SK-N-SH (cell line): ENCODE results near the gene TOP3A. TPM values are rescaled to one million over a fixed set of nuclear protein-coding genes. Genes with fewer than 3 reads are reported as not detected.

ENCODE experiments used
- CTCF ChIA-PET: fragments of 300-600, 350-600 bp; formaldehyde crosslinking; extraction: SDS; loops from one replicate; lab custom pipeline; 2021; lab: Yijun Ruan, JAX
- POLR2A ChIA-PET: fragments of 350-600 bp; sonication (Branson Sonifier 250); formaldehyde crosslinking; extraction: SDS; loops from one replicate; lab custom pipeline; 2020; ENCODE audit warnings: antibody characterized with exemption, inconsistent platforms; lab: Yijun Ruan, JAX
- DNase-seq: peaks from one replicate; pipeline ENCODE4 v3.0.0; 2012
- H2AFZ ChIP-seq: fragments of 200-600 bp; sonication (generic); 2 replicates; pipeline ENCODE4 v1.8.1; 2016; ENCODE audit warnings: antibody characterized with exemption, mild to moderate bottlenecking, low read depth
- H3F3A ChIP-seq: fragments of 200-600 bp; sonication (generic); replicated peaks from 2 replicates; pipeline ENCODE3; 2016; ENCODE audit warnings: antibody characterized with exemption, mild to moderate bottlenecking; ENCODE audit not compliant: insufficient read depth
- H3K27ac ChIP-seq, 2 experiments: fragments of 200-500 bp in 1 of 2; fragments of 200-600 bp in 1 of 2; sonication (Bioruptor generic) in 1 of 2; sonication (generic), shearing (Covaris generic) in 1 of 2; 2 replicates each; pipeline versions ENCODE4 v1.5.1 to v1.6.1; 2014 to 2016; ENCODE audit warnings: low read depth in 2 of 2, inconsistent platforms in 1 of 2, low read length in 1 of 2, mild to moderate bottlenecking in 1 of 2, mixed read lengths in 1 of 2
- H3K27me3 ChIP-seq: fragments of 200-600 bp; sonication (generic), shearing (Covaris generic); 2 replicates; pipeline ENCODE4 v1.6.1; 2016; ENCODE audit warnings: mixed run types; ENCODE audit not compliant: insufficient read depth
- H3K36me3 ChIP-seq, 2 experiments: fragments of 200-500 bp in 1 of 2; fragments of 200-600 bp in 1 of 2; sonication (Bioruptor generic) in 1 of 2; sonication (generic) in 1 of 2; replicated peaks in 1 of 2; 2 replicates each; pipeline versions ENCODE3 to v1.5.1; 2014 to 2016; ENCODE audit warnings: low read length in 1 of 2, mild to moderate bottlenecking in 1 of 2; ENCODE audit not compliant: insufficient read depth in 2 of 2, control insufficient read depth in 1 of 2
- H3K4me1 ChIP-seq, 2 experiments: fragments of 200-500 bp in 1 of 2; fragments of 200-600 bp in 1 of 2; sonication (Bioruptor generic) in 1 of 2; sonication (generic), shearing (Covaris generic) in 1 of 2; 2 replicates each; pipeline versions ENCODE4 v1.5.1 to v1.6.1; 2014 to 2016; ENCODE audit warnings: low read depth in 1 of 2, low read length in 1 of 2, mixed run types in 1 of 2; ENCODE audit not compliant: insufficient read depth in 2 of 2, control insufficient read depth in 1 of 2
- H3K4me2 ChIP-seq: fragments of 200-600 bp; sonication (generic), shearing (Covaris generic); 2 replicates; pipeline ENCODE4 v1.6.1; 2017; ENCODE audit warnings: mixed run types
- H3K4me3 ChIP-seq, 2 experiments: fragments of 200-500 bp in 1 of 2; fragments of 200-600 bp in 1 of 2; sonication (Bioruptor generic) in 1 of 2; sonication (generic), shearing (Covaris generic) in 1 of 2; 2 replicates each; pipeline versions ENCODE4 v1.5.1 to v1.8.1; 2014 to 2016; ENCODE audit warnings: low read depth in 2 of 2, inconsistent platforms in 1 of 2, low read length in 1 of 2, mild to moderate bottlenecking in 1 of 2, mixed read lengths in 1 of 2, moderate library complexity in 1 of 2
- H3K79me2 ChIP-seq: fragments of 200-600 bp; sonication (generic); 2 replicates; pipeline ENCODE4 v1.8.1; 2017; ENCODE audit warnings: mild to moderate bottlenecking; ENCODE audit not compliant: insufficient read depth
- H3K9ac ChIP-seq: fragments of 200-600 bp; sonication (generic); 2 replicates; pipeline ENCODE4 v1.6.1; 2017; ENCODE audit warnings: mixed run types
- H3K9me2 ChIP-seq: fragments of 200-600 bp; sonication (generic); 2 replicates; pipeline ENCODE4 v1.6.1; 2017; ENCODE audit warnings: mixed run types
- H3K9me3 ChIP-seq: fragments of 200-600 bp; sonication (generic); 2 replicates; pipeline ENCODE4 v1.6.1; 2017; ENCODE audit warnings: mixed run types, mild to moderate bottlenecking, moderate library complexity
- H4K20me1 ChIP-seq: fragments of 200-600 bp; sonication (generic); 2 replicates; pipeline ENCODE4 v1.6.1; 2017; ENCODE audit warnings: mild to moderate bottlenecking, mixed run types; ENCODE audit not compliant: insufficient read depth
- ELF1 ChIP-seq: IDR thresholded peaks from 2 replicates; pipeline ENCODE4 v1.4.0; 2012
- EP300 ChIP-seq, 2 experiments: IDR thresholded peaks; 2 replicates each; pipeline versions ENCODE4 v1.4.0 to v1.6.1; 2012; ENCODE audit warnings: borderline replicate concordance in 1 of 2, low read depth in 1 of 2, low read length in 1 of 2
- EZH2phosphoT487 ChIP-seq: fragments of 200-600 bp; sonication (generic); IDR thresholded peaks from 2 replicates; pipeline ENCODE4 v1.6.1; 2017; ENCODE audit warnings: low read depth, mixed run types, mild to moderate bottlenecking, antibody characterized with exemption, moderate library complexity, borderline replicate concordance
- FOXJ3 ChIP-seq: sonication (generic); formaldehyde crosslinking; IDR thresholded peaks from 2 replicates; pipeline ENCODE4 v1.5.1; 2020; ENCODE audit warnings: mild to moderate bottlenecking, missing genetic modification reagents
- FOXM1 ChIP-seq: IDR thresholded peaks from 2 replicates; pipeline ENCODE4 v1.4.0; 2012; ENCODE audit warnings: low read depth, mild to moderate bottlenecking
- MAX ChIP-seq: IDR thresholded peaks from 2 replicates; pipeline ENCODE4 v1.4.0; 2012; ENCODE audit warnings: low read depth
- MEF2A ChIP-seq: IDR thresholded peaks from 2 replicates; pipeline ENCODE4 v1.4.0; 2012; ENCODE audit warnings: low read depth, borderline replicate concordance
- MXI1 ChIP-seq: IDR thresholded peaks from 2 replicates; pipeline ENCODE4 v1.6.1; 2012; ENCODE audit warnings: mild to moderate bottlenecking, low read depth, low read length, improper control_type of control experiment
- NRF1 ChIP-seq: IDR thresholded peaks from 2 replicates; pipeline ENCODE4 v1.6.1; 2012; ENCODE audit warnings: low read depth, mild to moderate bottlenecking, low read length
- POLR2AphosphoS5 ChIP-seq: IDR thresholded peaks from 2 replicates; pipeline ENCODE4 v1.6.1; 2012; ENCODE audit warnings: low read depth, low read length
- SIN3A ChIP-seq: IDR thresholded peaks from 2 replicates; pipeline ENCODE4 v1.6.1; 2012; ENCODE audit warnings: low read depth, mild to moderate bottlenecking, low read length, moderate library complexity, borderline replicate concordance
- SMC3 ChIP-seq: IDR thresholded peaks from 2 replicates; pipeline ENCODE4 v1.6.1; 2012; ENCODE audit warnings: low read depth, low read length, improper control_type of control experiment
- TAF1 ChIP-seq: IDR thresholded peaks from 2 replicates; pipeline ENCODE4 v1.6.1; 2012; ENCODE audit warnings: low read depth, mild to moderate bottlenecking, low read length, moderate library complexity, borderline replicate concordance
- USF2 ChIP-seq: fragments of 150-350 bp; IDR thresholded peaks from 2 replicates; pipeline ENCODE4 v1.6.1; 2017; ENCODE audit warnings: antibody characterized with exemption, low read length, low read depth, borderline replicate concordance
- YY1 ChIP-seq: IDR thresholded peaks from 2 replicates; pipeline ENCODE4 v1.4.0; 2012; ENCODE audit warnings: low read depth, mild to moderate bottlenecking
- WGBS: methylation state at CpG from one replicate; pipeline ENCODE4 v1.1.6; 2017; ENCODE audit warnings: low lambda C conversion rate; 5-methylcytosine and 5-hydroxymethylcytosine counted together
- polyA plus RNA-seq, 3 experiments: library from polyadenylated mRNA; depleted of rRNA; stranded (reverse); fragments of >200 nt; gene quantifications; 2 replicates each; pipeline ENCODE4 v1.2.3, GENCODE V29; 2012

TOP3A gene
- polyA plus RNA-seq, 1 of the 3 experiments (the other 2 are of a cell fraction): 14.7 TPM

- no peak overlapping the region for H3K4me2 ChIP-seq
- CTCF ChIA-PET: interaction anchor here (4.4 kb wide), 1 partner anchor 10 kb away, joined by 26 read pairs; no protein-coding TSS in a partner anchor
- TF ChIP-seq NRF1 (no peak), EP300 (IDR thresholded peaks at IDR 0.05; ENCODE audit: borderline replicate concordance in 1 of 2, low read depth in 1 of 2, low read length in 1 of 2) (no peak), MAX (no peak), YY1 (no peak), MEF2A (no peak), FOXM1 (no peak), SIN3A (no peak), ELF1 (no peak), EZH2phosphoT487 (no peak), TAF1 (no peak), MXI1 (no peak)
- TF ChIP-seq, all 33 proteins: peak for 0
- no peak overlapping the region for H3K4me3 ChIP-seq
- peaks cover 0 to 37% of the 10 kb centered on the region in 2 experiments for H3K36me3 ChIP-seq
- peaks cover 0 to 6% of the 10 kb centered on the region in 2 experiments; a peak in 2 of 4 replicates for H3K4me1 ChIP-seq
- 90% methylated on average over 5 of the region's 18 CpGs for WGBS
- no peaks in the 10 kb centered on the region for H4K20me1 ChIP-seq
- H3K27ac ChIP-seq: no peak overlapping the region
- H3K9me2 ChIP-seq: no peaks in the 10 kb centered on the region
- H3K9me3 ChIP-seq: no peaks in the 10 kb centered on the region
- no peak overlapping the region for H2AFZ ChIP-seq
- H3K79me2 ChIP-seq: no peaks in the 10 kb centered on the region
- H3K9ac ChIP-seq: no peak overlapping the region
- H3F3A ChIP-seq: peaks cover 4% of the 10 kb centered on the region
- POLR2A ChIA-PET: no interaction called here
- no peak for DNase-seq
- H3K27me3 ChIP-seq: no peaks in the 10 kb centered on the region
These were observed 76.5 kb downstream of the TOP3A start for GRCh38 chr17:18238299-18238698.

- ChIA-PET CTCF (interaction anchor here (4.4 kb wide), 1 partner anchor 10 kb away, joined by 26 read pairs; no protein-coding TSS in a partner anchor), POLR2A (no interaction called here)
- Histone ChIP-seq H3K36me3 (peaks cover 0 to 37% of the 10 kb centered on the region in 2 experiments), H3K9me3 (no peaks in the 10 kb centered on the region), H3K4me3 (no peak overlapping the region), H3K4me2 (no peak overlapping the region), H3K79me2 (0 out of 2 replicates have a peak, but pooled peaks cover 3% of the 10 kb centered on the region), H3K27ac (no peak overlapping the region), H3K27me3 (no peaks in the 10 kb centered on the region), H3K9me2 (no peaks in the 10 kb centered on the region), H3F3A (peaks cover 4% of the 10 kb centered on the region), H3K4me1 (peaks cover 0 to 6% of the 10 kb centered on the region in 2 experiments; a peak in 2 of 4 replicates), H4K20me1 (no peaks in the 10 kb centered on the region), H2AFZ (no peak overlapping the region), H3K9ac (no peak overlapping the region)
- DNase-seq: no peak
- WGBS: 100% methylated on average over 4 of the region's 20 CpGs
- TF ChIP-seq POLR2AphosphoS5 (no peak), USF2 (no peak), YY1 (no peak), FOXJ3 (no peak), EP300 (IDR thresholded peaks at IDR 0.05; ENCODE audit: borderline replicate concordance in 1 of 2, low read depth in 1 of 2, low read length in 1 of 2) (no peak), SMC3 (no peak), NRF1 (no peak)
These were observed 77.3 kb downstream of the TOP3A start for GRCh38 chr17:18237461-18237860.
